Measurements from ENCODE around the gene SLC35F3.

DNA sequence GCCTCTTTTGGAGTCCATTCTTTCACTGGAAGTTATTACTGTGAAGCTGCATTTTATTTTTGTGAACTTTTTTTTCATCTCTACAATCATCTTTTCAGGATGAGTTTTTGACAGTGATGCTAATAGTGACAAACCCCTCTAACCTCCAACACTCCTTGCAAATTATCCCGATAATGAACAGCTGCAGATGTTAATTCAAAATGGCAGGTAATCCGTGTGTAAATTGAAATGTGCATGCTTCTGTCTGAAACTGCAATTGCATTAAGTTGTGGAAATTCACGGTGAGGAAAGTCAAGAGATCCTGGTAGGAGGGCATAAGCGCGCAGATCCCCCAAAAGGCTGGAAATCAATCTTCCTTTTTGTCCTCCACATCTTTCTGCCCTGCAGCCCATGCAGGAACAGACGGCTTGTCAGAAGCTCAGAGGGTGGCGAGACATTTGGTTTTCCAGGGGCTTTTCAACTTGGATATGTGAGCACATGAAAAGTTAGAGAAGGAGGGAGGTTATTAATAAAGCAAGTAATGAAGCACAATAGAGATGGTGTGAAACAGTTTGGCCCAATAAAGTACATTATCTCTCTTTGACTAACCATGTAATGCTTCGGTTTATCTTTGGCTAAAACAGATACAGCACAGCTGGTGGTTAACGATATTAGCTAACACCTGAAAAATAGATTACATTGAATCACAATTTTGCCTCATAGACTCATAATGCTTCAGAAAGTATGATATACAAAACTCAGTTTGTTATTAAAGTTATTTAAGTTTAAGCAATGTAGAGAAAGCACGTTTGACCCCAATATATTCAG, 325.3 kb downstream of the SLC35F3 start:
- TF ChIP-seq, protein P1, sequence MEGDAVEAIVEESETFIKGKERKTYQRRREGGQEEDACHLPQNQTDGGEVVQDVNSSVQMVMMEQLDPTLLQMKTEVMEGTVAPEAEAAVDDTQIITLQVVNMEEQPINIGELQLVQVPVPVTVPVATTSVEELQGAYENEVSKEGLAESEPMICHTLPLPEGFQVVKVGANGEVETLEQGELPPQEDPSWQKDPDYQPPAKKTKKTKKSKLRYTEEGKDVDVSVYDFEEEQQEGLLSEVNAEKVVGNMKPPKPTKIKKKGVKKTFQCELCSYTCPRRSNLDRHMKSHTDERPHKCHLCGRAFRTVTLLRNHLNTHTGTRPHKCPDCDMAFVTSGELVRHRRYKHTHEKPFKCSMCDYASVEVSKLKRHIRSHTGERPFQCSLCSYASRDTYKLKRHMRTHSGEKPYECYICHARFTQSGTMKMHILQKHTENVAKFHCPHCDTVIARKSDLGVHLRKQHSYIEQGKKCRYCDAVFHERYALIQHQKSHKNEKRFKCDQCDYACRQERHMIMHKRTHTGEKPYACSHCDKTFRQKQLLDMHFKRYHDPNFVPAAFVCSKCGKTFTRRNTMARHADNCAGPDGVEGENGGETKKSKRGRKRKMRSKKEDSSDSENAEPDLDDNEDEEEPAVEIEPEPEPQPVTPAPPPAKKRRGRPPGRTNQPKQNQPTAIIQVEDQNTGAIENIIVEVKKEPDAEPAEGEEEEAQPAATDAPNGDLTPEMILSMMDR (IDR thresholded peaks at IDR 0.05; ENCODE audit: poor library complexity) = no peak
- TF ChIP-seq EZH2 (IDR thresholded peaks at IDR 0.05; ENCODE audit: borderline replicate concordance) (no peak), EZH2phosphoT487 (IDR thresholded peaks at IDR 0.05; ENCODE audit: low read depth, severe bottlenecking, unreplicated experiment) (no peak)
